HK-2 (cell line): Measurements from ENCODE around the gene TRMT2A.

Experiments
- DNase-seq: peaks from one replicate; pipeline ENCODE4 v3.0.0-alpha.2; 2018; ENCODE audit not compliant: unreplicated experiment

TRMT2A gene

GRCh38 chr22:20106205-20106848 lies 10.7 kb downstream of the TRMT2A start:
- DNase-seq: no peak

- no peak for DNase-seq
Observed at GRCh38 chr22:20105456-20106204, 11.4 kb downstream of the TRMT2A start.

- DNase-seq: no peak
Observed at GRCh38 chr22:20102203-20102780, 14.7 kb downstream of the TRMT2A start.

GRCh38 chr22:20101638-20102037 lies 15.4 kb downstream of the TRMT2A start:
- DNase-seq: no peak

- DNase-seq: no peak
Observed at GRCh38 chr22:20099099-20099711, 17.8 kb downstream of the TRMT2A start.

GRCh38 chr22:20096574-20097420 lies 20.2 kb downstream of the TRMT2A start:
- DNase-seq: no peak

GRCh38 chr22:20095521-20095920 lies 21.5 kb downstream of the TRMT2A start:
- no peak for DNase-seq

GRCh38 chr22:20094197-20094807 lies 22.7 kb downstream of the TRMT2A start:
- DNase-seq: no peak

GRCh38 chr22:20093418-20094196 lies 23.4 kb downstream of the TRMT2A start:
- no peak for DNase-seq

- DNase-seq: no peak
Observed at GRCh38 chr22:20092477-20092854, 24.6 kb downstream of the TRMT2A start.

- DNase-seq: no peak
Observed at GRCh38 chr22:20091690-20092476, 25.1 kb downstream of the TRMT2A start.

- DNase-seq: no peak
Observed at GRCh38 chr22:20090730-20091240, 26.2 kb downstream of the TRMT2A start.

- DNase-seq: no peak
Observed at GRCh38 chr22:20089977-20090729, 26.9 kb downstream of the TRMT2A start.

GRCh38 chr22:20089226-20089976 lies 27.6 kb downstream of the TRMT2A start:
- no peak for DNase-seq

- DNase-seq: no peak
Observed at GRCh38 chr22:20088263-20088648, 28.8 kb downstream of the TRMT2A start.

- no peak for DNase-seq
Observed at GRCh38 chr22:20087319-20088262, 29.4 kb downstream of the TRMT2A start.

- no peak for DNase-seq
Observed at GRCh38 chr22:20086763-20087162, 30.3 kb downstream of the TRMT2A start.
